Measurements from ENCODE around the gene DGLUCY.
"Not testable (repeated sequence)": the region's sequence is repeated elsewhere in the genome, so short reads cannot be mapped to it uniquely, and the experiment has no call there.

The DGLUCY gene

DNA sequence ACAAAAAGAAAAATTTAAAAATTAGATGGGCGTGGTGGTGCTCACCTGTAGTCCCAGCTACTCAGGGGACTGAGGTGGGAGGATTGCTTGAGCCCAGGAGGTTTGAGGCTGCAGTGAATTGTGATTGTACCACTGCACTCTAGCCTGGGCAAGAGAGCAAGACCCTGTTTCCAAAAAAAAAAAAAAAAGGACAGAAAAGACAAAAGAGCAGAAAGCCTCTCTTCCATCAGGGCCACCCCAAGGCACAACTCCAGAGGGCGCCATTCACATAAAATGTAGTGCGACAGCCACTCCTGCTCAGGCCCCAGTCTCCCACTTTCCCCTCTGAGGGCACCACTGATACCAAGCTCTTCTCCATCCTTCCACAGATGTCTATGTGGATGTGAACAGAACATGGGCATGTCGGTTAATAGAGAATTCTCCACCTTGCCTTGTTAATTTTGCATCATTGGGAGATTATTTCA lies 41.8 kb downstream of the DGLUCY start:
- intact Hi-C loops (cut with micrococcal nuclease): no loop called here
- Mint-ChIP-seq H3K4me1 (ENCODE audit: low read depth) (peaks cover 7% of the 10 kb centered on the region), H3K4me3 (no peak overlapping the region), H3K36me3 (ENCODE audit: low read depth) (peaks cover 95% of the 10 kb centered on the region), H3K27me3 (no peaks in the 10 kb centered on the region), H3K27ac (no peak overlapping the region), H3K9me3 (no peaks in the 10 kb centered on the region)

DNA sequence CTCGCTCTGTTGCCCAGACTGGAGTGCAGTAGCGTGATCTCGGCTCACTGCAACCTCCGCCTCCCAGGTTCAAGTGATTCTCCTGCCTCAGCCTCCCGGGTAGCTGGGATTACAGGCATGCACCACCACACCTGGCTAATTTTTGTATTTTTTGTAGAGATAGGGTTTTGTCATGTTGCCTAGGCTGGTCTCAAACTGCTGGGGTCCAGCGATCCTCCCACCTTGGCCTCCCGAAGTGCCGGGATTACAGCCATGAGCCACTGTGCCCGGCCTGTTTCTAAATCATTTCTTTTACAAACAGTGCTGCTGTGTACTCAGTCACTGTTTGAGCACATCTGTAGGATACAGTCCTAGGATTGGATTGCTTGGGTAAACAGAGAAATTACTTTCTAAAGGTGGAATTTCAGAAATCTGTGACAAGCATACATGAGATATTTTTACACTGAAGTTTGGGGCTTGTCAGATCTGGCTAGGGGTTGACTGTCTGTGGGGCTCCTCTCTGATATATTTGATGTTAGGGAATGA lies 42.3 kb downstream of the DGLUCY start:
- intact Hi-C loops (cut with micrococcal nuclease); H3K27me3 Mint-ChIP-seq: not testable (repeated sequence)

DNA sequence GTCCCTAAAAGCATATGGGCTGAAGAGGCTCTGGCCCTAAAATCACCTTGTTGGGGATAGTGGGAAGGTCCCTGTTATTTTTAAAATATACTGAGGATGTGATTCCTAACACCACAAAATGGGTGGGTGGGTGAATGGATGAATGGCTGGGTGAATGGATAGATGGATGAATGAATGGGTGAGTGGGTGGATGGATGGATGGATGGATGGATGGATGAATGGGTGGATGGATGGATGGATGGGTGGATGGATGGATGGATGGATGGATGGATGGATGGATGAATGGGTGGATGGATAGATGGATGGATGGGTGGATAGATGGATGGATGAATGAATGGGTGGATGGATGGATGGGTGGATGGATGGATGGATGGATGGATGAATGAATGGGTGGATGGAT lies 43.0 kb downstream of the DGLUCY start:
- H3K27ac Mint-ChIP-seq; H3K4me3 Mint-ChIP-seq; H3K9me3 Mint-ChIP-seq; intact Hi-C loops (cut with micrococcal nuclease); H3K27me3 Mint-ChIP-seq; H3K4me1 Mint-ChIP-seq (ENCODE audit: low read depth): not testable (repeated sequence)
- peaks cover 100% of the 10 kb centered on the region for H3K36me3 Mint-ChIP-seq (ENCODE audit: low read depth)

More for the DNA sequence above, 42.3 kb downstream of the DGLUCY start:
- not testable (repeated sequence) for H3K27ac Mint-ChIP-seq; H3K4me3 Mint-ChIP-seq; H3K4me1 Mint-ChIP-seq (ENCODE audit: low read depth); H3K9me3 Mint-ChIP-seq
- peaks cover 95% of the 10 kb centered on the region for H3K36me3 Mint-ChIP-seq (ENCODE audit: low read depth)

DNA sequence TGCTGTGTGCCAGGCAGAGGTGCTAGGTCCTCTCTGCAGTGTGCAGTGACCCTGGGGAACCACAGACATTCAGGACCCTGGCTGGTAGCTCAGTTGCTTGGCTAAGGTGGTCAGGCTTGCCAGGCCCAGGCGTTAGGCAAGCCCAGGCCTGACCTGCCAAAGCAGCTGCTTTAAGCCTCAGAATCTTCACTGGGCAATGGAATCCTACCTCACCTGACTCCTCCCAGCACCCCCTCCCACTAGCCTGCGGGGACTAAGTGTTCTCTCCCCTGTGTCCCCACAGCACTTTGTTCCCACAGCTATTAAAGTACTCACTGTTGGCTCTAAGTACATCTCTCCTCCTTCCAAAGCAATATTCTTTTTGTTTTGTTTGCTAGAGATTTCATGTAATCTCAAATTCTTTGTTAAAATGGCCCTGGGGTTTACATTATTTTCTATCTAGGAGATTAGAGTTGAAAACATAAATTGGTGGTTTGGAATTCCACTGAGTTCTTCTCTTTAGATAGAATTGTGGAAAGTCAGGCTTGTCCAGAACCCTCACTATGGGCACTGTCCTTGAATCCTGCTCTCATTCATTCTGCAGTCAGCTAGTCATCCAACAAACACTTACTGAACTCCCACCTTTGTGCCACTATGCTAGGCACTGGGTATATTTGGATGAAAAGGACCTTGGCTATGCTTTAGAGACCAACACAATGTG lies 44.4 kb downstream of the DGLUCY start:
- no peak overlapping the region for H3K27ac Mint-ChIP-seq
- no peaks in the 10 kb centered on the region for H3K9me3 Mint-ChIP-seq
- H3K36me3 Mint-ChIP-seq (ENCODE audit: low read depth): peaks cover 100% of the 10 kb centered on the region
- no peak overlapping the region for H3K4me3 Mint-ChIP-seq
- H3K4me1 Mint-ChIP-seq (ENCODE audit: low read depth): peaks cover 7% of the 10 kb centered on the region
- intact Hi-C loops (cut with micrococcal nuclease): no loop called here
- no peaks in the 10 kb centered on the region for H3K27me3 Mint-ChIP-seq

DNA sequence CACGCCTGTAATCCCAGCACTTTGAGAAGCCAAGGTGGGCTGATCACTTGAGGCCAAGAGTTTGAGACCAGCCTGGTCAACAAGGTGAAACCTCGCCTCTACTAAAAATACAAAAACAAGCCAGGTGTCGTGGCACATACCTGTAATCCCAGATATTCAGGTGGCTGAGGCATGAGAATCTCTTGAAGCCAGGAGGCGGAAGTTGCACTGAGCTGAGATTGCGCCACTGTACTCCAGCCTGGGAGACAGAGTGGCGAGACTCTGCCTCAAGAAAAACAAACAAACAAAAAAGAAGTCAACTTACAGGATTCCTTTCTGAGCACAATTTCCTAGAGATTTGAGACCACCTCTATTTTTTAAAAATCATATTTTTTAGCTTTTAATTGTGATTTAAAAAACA lies 45.3 kb downstream of the DGLUCY start:
- intact Hi-C loops (cut with micrococcal nuclease): no loop called here
- Mint-ChIP-seq H3K36me3 (ENCODE audit: low read depth) (peaks cover 100% of the 10 kb centered on the region), H3K4me3 (no peak overlapping the region), H3K27ac (no peak overlapping the region), H3K9me3 (no peaks in the 10 kb centered on the region), H3K27me3 (no peaks in the 10 kb centered on the region), H3K4me1 (ENCODE audit: low read depth) (peaks cover 7% of the 10 kb centered on the region)

DNA sequence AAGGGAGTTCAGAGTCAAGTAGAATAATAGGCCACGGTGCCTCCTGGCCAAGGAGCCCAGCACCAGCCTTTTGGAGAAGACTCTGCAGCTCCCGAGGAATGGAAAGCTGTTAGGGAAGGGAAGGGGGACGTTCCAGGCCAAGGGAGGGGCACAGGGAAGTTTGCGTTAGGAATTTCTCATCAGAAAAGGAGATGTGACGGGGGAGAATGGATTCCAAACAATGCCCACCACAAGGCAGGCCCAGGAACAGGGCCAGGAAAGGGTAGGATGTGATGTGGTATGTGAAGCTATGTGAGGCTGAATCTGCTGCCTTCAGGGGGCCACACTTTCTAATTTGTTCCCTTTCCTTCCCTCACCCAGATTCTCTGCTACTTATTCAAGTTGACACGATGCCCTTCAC lies 46.0 kb downstream of the DGLUCY start:
- H3K4me3 Mint-ChIP-seq: no peak overlapping the region
- H3K9me3 Mint-ChIP-seq: no peaks in the 10 kb centered on the region
- peaks cover 100% of the 10 kb centered on the region for H3K36me3 Mint-ChIP-seq (ENCODE audit: low read depth)
- no peak overlapping the region for H3K27ac Mint-ChIP-seq
- H3K4me1 Mint-ChIP-seq (ENCODE audit: low read depth): peaks cover 2% of the 10 kb centered on the region
- H3K27me3 Mint-ChIP-seq: no peaks in the 10 kb centered on the region
- intact Hi-C loops (cut with micrococcal nuclease): no loop called here

DNA sequence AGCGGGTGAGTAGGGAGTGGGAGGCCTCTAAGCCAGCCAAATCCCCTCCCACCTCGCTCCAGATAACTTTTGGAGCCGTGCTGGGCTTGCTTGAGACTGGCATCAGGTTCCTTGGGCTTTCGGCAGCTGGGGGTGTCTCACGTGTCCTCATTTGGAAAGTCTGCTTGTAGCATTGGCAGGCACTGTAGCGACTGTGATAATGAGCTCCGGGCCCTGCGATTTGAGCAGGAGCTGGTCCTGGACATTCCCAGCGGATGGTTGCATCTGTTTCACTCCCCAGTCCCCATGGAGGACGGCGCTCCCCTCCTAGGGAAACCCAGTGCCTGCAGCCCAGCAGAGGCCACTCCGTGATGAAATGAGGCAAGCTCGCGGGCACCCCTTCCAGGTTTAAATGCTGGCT lies 49.4 kb downstream of the DGLUCY start:
- H3K9me3 Mint-ChIP-seq: no peaks in the 10 kb centered on the region
- no peaks in the 10 kb centered on the region for H3K27me3 Mint-ChIP-seq
- H3K36me3 Mint-ChIP-seq (ENCODE audit: low read depth): peaks cover 100% of the 10 kb centered on the region
- H3K4me3 Mint-ChIP-seq: no peak overlapping the region
- H3K4me1 Mint-ChIP-seq (ENCODE audit: low read depth): no peaks in the 10 kb centered on the region
- intact Hi-C loops (cut with micrococcal nuclease): no loop called here
- H3K27ac Mint-ChIP-seq: no peak overlapping the region

DNA sequence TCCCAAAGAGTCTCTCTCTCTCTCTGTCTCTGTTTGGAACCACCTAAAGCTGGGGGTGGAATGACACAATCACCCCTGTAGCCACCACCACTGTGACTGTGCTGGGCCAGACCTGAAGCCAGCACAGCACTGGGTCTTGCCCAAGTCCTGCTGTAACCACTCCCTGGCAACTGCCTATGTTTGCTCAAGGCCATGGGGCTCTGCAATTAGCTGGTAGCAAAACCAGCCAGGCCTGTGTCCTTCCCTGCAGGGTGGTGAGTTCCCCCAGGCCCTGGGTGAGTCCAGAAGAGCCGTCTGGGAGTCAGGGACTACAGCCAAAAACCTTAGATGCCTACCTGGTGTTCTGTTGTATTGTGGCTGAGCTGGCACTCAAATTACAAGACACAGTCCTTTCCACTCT lies 50.8 kb downstream of the DGLUCY start:
- Mint-ChIP-seq H3K36me3 (ENCODE audit: low read depth) (peaks cover 100% of the 10 kb centered on the region), H3K4me3 (no peak overlapping the region), H3K27me3 (no peaks in the 10 kb centered on the region), H3K27ac (no peak overlapping the region), H3K4me1 (ENCODE audit: low read depth) (no peaks in the 10 kb centered on the region), H3K9me3 (no peaks in the 10 kb centered on the region)
- intact Hi-C loops (cut with micrococcal nuclease): no loop called here

DNA sequence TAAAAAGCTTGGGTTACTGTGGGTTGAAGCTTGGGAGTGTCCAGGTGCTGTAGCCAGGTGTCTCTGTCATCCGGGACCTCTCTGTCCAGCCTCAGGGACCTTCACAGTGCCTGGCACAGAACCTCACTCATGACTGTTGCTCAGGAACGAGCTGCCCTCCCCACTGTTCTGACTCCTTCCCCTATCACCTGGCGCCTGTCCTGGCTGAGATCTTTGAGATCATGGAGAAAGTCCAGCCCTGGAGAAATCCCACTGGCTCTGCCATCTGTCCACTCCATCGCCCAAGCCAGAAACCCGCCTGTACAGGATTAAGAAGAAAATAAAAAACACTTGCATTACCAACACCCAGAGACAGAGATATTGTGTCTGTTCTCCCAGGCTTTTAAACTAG lies 53.5 kb downstream of the DGLUCY start:
- intact Hi-C loops (cut with micrococcal nuclease): no loop called here
- H3K4me3 Mint-ChIP-seq: no peak overlapping the region
- H3K9me3 Mint-ChIP-seq: no peaks in the 10 kb centered on the region
- no peaks in the 10 kb centered on the region for H3K27me3 Mint-ChIP-seq
- H3K27ac Mint-ChIP-seq: no peak overlapping the region
- no peaks in the 10 kb centered on the region for H3K4me1 Mint-ChIP-seq (ENCODE audit: low read depth)
- H3K36me3 Mint-ChIP-seq (ENCODE audit: low read depth): peaks cover 100% of the 10 kb centered on the region

DNA sequence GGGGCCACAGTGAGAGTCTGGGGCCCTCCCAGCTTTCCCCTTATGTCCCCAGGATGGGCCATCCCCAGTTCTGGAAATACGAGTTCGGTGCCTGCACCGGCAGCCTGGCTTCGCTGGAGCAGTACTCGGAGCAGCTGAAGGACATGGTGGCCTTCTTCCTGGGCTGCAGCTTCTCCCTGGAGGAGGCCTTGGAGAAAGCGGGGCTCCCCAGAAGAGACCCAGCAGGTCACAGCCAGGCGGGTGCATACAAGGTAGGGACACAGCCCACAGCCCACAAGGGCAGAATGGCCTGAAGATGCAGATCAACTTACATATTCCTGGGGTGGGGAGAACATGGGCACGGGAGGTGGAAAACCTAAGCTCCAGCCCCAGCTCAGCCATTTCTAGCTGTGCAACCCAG lies 56.1 kb downstream of the DGLUCY start:
- H3K4me3 Mint-ChIP-seq: no peak overlapping the region
- no peak overlapping the region for H3K27ac Mint-ChIP-seq
- no peaks in the 10 kb centered on the region for H3K9me3 Mint-ChIP-seq
- no peaks in the 10 kb centered on the region for H3K4me1 Mint-ChIP-seq (ENCODE audit: low read depth)
- H3K27me3 Mint-ChIP-seq: no peaks in the 10 kb centered on the region
- H3K36me3 Mint-ChIP-seq (ENCODE audit: low read depth): peaks cover 100% of the 10 kb centered on the region
- intact Hi-C loops (cut with micrococcal nuclease): no loop called here

DNA sequence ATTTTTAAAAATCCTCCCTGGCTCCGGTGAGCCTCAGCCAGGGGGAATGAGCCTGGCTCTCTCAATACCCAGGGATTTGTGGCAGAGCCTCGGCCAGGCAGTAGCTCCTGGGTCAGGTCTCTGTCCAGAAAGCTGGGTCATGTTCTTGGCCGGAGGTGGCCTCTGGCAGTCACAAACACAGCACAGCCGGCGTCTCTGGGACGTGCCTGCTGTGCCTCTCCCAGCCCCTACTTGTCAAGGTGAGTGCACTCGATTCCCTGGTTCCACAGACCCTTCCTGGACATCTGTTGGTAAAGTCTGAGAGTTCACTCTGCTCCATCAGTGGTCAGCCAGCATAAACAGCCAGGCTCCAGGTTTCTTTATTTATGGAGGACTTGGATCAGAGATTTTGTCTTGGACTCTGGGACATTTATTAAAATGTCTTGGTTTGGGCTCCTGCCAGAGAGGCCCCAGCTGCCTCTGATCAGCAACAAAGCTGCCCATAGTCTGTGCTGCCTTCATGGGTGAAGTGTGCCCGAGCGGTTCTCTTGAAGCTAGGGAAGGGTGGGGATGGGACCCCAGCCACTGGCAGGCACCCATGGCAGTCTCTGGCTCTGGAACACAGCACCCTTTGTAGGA lies 56.7 kb downstream of the DGLUCY start:
- Mint-ChIP-seq H3K9me3 (no peaks in the 10 kb centered on the region), H3K36me3 (ENCODE audit: low read depth) (peaks cover 100% of the 10 kb centered on the region), H3K4me1 (ENCODE audit: low read depth) (no peaks in the 10 kb centered on the region), H3K27me3 (no peaks in the 10 kb centered on the region), H3K4me3 (no peak overlapping the region), H3K27ac (no peak overlapping the region)
- intact Hi-C loops (cut with micrococcal nuclease): no loop called here

DNA sequence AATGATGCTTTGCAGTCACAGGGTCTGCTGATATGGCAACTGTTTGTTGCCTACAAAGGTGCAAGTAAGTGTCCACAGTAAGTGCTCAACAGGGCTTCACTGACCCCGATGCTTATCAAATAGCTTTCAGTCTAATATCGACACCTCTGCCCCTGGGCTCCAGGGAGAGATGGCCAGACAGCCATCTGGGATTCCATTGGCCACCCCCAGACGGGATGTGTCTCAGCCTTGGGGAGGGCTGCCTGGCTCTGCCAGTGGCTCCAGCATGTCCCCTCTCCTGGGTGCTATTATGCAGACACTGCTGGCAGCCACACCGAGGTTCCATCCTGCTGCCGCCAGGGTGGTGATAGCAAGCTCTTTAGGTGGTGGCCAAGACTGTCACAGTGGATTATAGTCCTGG lies 57.4 kb downstream of the DGLUCY start:
- intact Hi-C loops (cut with micrococcal nuclease): no loop called here
- H3K36me3 Mint-ChIP-seq (ENCODE audit: low read depth): peaks cover 100% of the 10 kb centered on the region
- H3K4me3 Mint-ChIP-seq: no peak overlapping the region

DNA sequence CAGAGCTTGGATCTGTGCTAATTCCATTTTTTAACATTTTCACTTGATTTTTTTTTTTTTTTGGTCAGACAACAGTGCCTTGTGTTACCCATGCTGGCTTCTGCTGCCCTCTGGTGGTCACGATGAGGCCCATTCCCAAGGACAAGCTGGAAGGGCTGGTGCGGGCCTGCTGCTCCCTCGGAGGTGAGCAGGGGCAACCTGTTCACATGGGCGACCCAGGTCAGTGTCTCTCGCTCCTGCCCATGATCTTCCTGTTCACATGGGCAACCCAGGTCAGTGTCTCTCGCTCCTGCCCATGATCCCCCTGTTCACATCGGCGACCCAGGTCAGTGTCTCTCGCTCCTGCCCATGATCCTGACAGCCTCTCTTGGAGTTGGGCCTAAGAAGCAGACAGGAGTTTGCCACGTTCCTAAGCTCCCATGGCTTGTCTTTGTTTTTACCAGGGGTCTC lies 59.4 kb downstream of the DGLUCY start:
- no peaks in the 10 kb centered on the region for H3K4me1 Mint-ChIP-seq (ENCODE audit: low read depth)
- no peak overlapping the region for H3K27ac Mint-ChIP-seq
- intact Hi-C loops (cut with micrococcal nuclease): loop anchor here (1.0 kb wide), 1 partner anchor 270 kb away; no protein-coding TSS in a partner anchor
- no peaks in the 10 kb centered on the region for H3K9me3 Mint-ChIP-seq
- H3K4me3 Mint-ChIP-seq: no peak overlapping the region
- H3K27me3 Mint-ChIP-seq: no peaks in the 10 kb centered on the region
- peaks cover 98% of the 10 kb centered on the region for H3K36me3 Mint-ChIP-seq (ENCODE audit: low read depth)

More for the DNA sequence above, 57.4 kb downstream of the DGLUCY start:
- H3K27ac Mint-ChIP-seq: no peak overlapping the region
- no peaks in the 10 kb centered on the region for H3K4me1 Mint-ChIP-seq (ENCODE audit: low read depth)
- no peaks in the 10 kb centered on the region for H3K27me3 Mint-ChIP-seq
- H3K9me3 Mint-ChIP-seq: no peaks in the 10 kb centered on the region

DNA sequence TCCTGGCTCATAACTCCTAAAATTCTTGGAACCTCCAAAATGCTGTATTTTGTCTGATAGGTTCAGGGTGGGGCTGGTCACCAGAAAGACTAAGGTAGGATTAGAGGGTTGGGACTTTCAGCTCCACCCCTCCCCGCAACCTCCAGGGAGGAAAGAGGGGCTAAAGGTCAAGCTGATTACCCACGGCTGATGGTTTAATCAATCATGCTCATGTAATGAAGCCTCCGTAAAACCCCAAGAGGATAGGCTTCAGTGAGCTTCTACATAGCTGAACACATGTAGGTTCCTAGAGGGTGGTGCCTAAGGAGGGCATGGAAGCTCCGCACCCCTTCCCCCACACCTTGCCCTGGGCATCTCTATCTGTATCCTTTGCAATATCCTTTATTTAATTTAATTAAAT lies 60.0 kb downstream of the DGLUCY start:
- Mint-ChIP-seq H3K4me3 (no peak overlapping the region), H3K27ac (no peak overlapping the region), H3K36me3 (ENCODE audit: low read depth) (peaks cover 94% of the 10 kb centered on the region), H3K4me1 (ENCODE audit: low read depth) (no peaks in the 10 kb centered on the region), H3K9me3 (no peaks in the 10 kb centered on the region), H3K27me3 (no peaks in the 10 kb centered on the region)
- intact Hi-C loops (cut with micrococcal nuclease): loop anchor here (1.0 kb wide), 1 partner anchor 271 kb away; no protein-coding TSS in a partner anchor
